ENCODE data around the gene ZNF595. TPM values are rescaled to one million over a fixed set of nuclear protein-coding genes. Genes with fewer than 3 reads are reported as not detected.

The ZNF595 gene
- total RNA-seq, 1 experiment from 2014 or later = 24.5 TPM

GRCh38 chr4:71830-72229 is 18.7 kb downstream of the ZNF595 start (continued):
- TF ChIP-seq, protein P1, sequence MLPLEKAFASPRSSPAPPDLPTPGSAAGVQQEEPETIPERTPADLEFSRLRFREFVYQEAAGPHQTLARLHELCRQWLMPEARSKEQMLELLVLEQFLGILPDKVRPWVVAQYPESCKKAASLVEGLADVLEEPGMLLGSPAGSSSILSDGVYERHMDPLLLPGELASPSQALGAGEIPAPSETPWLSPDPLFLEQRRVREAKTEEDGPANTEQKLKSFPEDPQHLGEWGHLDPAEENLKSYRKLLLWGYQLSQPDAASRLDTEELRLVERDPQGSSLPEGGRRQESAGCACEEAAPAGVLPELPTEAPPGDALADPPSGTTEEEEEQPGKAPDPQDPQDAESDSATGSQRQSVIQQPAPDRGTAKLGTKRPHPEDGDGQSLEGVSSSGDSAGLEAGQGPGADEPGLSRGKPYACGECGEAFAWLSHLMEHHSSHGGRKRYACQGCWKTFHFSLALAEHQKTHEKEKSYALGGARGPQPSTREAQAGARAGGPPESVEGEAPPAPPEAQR (CRISPR knock-in tag; IDR thresholded peaks at IDR 0.05) = no peak
- TF ChIP-seq, protein P2, sequence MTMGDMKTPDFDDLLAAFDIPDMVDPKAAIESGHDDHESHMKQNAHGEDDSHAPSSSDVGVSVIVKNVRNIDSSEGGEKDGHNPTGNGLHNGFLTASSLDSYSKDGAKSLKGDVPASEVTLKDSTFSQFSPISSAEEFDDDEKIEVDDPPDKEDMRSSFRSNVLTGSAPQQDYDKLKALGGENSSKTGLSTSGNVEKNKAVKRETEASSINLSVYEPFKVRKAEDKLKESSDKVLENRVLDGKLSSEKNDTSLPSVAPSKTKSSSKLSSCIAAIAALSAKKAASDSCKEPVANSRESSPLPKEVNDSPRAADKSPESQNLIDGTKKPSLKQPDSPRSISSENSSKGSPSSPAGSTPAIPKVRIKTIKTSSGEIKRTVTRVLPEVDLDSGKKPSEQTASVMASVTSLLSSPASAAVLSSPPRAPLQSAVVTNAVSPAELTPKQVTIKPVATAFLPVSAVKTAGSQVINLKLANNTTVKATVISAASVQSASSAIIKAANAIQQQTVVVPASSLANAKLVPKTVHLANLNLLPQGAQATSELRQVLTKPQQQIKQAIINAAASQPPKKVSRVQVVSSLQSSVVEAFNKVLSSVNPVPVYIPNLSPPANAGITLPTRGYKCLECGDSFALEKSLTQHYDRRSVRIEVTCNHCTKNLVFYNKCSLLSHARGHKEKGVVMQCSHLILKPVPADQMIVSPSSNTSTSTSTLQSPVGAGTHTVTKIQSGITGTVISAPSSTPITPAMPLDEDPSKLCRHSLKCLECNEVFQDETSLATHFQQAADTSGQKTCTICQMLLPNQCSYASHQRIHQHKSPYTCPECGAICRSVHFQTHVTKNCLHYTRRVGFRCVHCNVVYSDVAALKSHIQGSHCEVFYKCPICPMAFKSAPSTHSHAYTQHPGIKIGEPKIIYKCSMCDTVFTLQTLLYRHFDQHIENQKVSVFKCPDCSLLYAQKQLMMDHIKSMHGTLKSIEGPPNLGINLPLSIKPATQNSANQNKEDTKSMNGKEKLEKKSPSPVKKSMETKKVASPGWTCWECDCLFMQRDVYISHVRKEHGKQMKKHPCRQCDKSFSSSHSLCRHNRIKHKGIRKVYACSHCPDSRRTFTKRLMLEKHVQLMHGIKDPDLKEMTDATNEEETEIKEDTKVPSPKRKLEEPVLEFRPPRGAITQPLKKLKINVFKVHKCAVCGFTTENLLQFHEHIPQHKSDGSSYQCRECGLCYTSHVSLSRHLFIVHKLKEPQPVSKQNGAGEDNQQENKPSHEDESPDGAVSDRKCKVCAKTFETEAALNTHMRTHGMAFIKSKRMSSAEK (CRISPR knock-in tag; IDR thresholded peaks at IDR 0.05; ENCODE audit: borderline replicate concordance) = no peak

- peaks cover 95% of the 10 kb centered on the region for H3K36me3 Mint-ChIP-seq
- H3K4me3 Mint-ChIP-seq = no peak overlapping the region
- DNase-seq (ENCODE audit: low spot score) (no peak), ATAC-seq (no peak)
- no peak overlapping the region for H3K27ac Mint-ChIP-seq
- peaks cover 77% of the 10 kb centered on the region for H3K9me3 Mint-ChIP-seq
- no peaks in the 10 kb centered on the region for H3K4me1 Mint-ChIP-seq
- H3K27me3 Mint-ChIP-seq (ENCODE audit: low read depth) = peaks cover 26% of the 10 kb centered on the region
- TF ChIP-seq ARID4B (CRISPR knock-in tag; IDR thresholded peaks at IDR 0.05; ENCODE audit: borderline replicate concordance) (no peak), FOXJ3 (CRISPR knock-in tag; IDR thresholded peaks at IDR 0.05; ENCODE audit: borderline replicate concordance) (no peak), NR1H2 (CRISPR knock-in tag; IDR thresholded peaks at IDR 0.05) (no peak), TP53 (CRISPR knock-in tag; IDR thresholded peaks at IDR 0.05) (no peak), ETV6 (CRISPR knock-in tag; IDR thresholded peaks at IDR 0.05) (no peak), JUN (CRISPR knock-in tag; IDR thresholded peaks at IDR 0.05) (no peak), PRRX2 (CRISPR knock-in tag; IDR thresholded peaks at IDR 0.05) (no peak), USF2 (CRISPR knock-in tag; IDR thresholded peaks at IDR 0.05) (no peak), AR (CRISPR knock-in tag; IDR thresholded peaks at IDR 0.05) (no peak)
- TF ChIP-seq, protein P3, sequence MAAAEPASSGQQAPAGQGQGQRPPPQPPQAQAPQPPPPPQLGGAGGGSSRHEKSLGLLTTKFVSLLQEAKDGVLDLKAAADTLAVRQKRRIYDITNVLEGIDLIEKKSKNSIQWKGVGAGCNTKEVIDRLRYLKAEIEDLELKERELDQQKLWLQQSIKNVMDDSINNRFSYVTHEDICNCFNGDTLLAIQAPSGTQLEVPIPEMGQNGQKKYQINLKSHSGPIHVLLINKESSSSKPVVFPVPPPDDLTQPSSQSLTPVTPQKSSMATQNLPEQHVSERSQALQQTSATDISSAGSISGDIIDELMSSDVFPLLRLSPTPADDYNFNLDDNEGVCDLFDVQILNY (CRISPR knock-in tag; IDR thresholded peaks at IDR 0.05) = no peak
- TF ChIP-seq, protein P4, sequence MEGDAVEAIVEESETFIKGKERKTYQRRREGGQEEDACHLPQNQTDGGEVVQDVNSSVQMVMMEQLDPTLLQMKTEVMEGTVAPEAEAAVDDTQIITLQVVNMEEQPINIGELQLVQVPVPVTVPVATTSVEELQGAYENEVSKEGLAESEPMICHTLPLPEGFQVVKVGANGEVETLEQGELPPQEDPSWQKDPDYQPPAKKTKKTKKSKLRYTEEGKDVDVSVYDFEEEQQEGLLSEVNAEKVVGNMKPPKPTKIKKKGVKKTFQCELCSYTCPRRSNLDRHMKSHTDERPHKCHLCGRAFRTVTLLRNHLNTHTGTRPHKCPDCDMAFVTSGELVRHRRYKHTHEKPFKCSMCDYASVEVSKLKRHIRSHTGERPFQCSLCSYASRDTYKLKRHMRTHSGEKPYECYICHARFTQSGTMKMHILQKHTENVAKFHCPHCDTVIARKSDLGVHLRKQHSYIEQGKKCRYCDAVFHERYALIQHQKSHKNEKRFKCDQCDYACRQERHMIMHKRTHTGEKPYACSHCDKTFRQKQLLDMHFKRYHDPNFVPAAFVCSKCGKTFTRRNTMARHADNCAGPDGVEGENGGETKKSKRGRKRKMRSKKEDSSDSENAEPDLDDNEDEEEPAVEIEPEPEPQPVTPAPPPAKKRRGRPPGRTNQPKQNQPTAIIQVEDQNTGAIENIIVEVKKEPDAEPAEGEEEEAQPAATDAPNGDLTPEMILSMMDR (IDR thresholded peaks at IDR 0.05) = no peak
- TF ChIP-seq, protein P5, sequence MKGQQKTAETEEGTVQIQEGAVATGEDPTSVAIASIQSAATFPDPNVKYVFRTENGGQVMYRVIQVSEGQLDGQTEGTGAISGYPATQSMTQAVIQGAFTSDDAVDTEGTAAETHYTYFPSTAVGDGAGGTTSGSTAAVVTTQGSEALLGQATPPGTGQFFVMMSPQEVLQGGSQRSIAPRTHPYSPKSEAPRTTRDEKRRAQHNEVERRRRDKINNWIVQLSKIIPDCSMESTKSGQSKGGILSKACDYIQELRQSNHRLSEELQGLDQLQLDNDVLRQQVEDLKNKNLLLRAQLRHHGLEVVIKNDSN (CRISPR knock-in tag; IDR thresholded peaks at IDR 0.05) = no peak
- TF ChIP-seq, protein P6, sequence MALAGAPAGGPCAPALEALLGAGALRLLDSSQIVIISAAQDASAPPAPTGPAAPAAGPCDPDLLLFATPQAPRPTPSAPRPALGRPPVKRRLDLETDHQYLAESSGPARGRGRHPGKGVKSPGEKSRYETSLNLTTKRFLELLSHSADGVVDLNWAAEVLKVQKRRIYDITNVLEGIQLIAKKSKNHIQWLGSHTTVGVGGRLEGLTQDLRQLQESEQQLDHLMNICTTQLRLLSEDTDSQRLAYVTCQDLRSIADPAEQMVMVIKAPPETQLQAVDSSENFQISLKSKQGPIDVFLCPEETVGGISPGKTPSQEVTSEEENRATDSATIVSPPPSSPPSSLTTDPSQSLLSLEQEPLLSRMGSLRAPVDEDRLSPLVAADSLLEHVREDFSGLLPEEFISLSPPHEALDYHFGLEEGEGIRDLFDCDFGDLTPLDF (CRISPR knock-in tag; IDR thresholded peaks at IDR 0.05) = no peak
- CTCF ChIA-PET = no interaction called here
- POLR2A ChIA-PET = no interaction called here
Observed at GRCh38 chr4:85951-86350, 32.8 kb downstream of the ZNF595 start.
